ENCODE results near the gene GOLT1B.
"Not testable (repeated sequence)": the region's sequence is repeated elsewhere in the genome, so short reads cannot be mapped to it uniquely, and the experiment has no call there.

The GOLT1B gene, protein sequence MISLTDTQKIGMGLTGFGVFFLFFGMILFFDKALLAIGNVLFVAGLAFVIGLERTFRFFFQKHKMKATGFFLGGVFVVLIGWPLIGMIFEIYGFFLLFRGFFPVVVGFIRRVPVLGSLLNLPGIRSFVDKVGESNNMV

DNA sequence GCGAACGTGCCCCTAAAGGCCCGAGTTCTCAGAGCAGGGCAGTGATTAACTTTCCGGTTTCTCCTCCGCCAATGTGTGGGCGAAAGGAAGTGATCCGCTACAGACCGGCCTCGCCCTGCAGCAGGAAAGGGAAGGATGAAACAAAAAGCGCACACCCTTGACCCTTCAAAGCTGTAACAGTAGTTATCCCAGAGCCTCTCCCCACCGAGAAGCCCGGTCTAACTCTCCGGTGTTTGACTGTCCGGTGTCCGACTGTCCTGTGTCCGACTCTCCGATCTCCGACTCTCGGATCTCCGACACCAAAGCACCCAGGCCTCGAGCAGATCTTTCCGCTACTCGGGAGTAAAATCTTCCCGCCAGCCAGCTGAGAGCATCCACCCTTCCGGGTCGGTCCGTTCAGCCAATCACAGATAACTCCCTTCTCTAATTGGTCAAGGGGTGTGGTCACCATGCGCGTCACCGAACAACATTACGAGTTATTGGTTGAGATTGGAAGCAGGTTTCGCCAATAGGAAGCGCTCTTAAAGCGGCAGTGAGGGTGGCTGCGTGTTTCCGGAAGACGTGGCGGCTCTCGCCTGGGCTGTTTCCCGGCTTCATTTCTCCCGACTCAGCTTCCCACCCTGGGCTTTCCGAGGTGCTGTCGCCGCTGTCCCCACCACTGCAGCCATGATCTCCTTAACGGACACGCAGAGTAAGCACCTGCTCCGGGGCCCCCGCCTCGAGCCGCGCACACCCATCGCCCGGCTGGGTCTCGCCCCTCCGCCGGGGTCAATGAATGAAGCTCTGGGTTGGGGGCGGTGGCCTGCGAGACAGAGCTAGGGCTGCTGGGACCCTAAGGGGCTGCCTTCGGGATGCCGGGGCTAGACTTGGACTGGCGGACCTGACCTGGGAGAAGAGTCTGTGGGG lies at the start of gene GOLT1B, which contains the start of gene RECQL:
GOLT1B (plus strand) TSS at position 532 of the 906 bp plus-strand sequence; CDS start at position 667, 135 bp downstream.
RECQL (minus strand) TSS at position 378 of the 906 bp plus-strand sequence. CDS start 2,065 bp downstream, outside the sequence.
- peak; percentile 81 for DNase-seq

DNA sequence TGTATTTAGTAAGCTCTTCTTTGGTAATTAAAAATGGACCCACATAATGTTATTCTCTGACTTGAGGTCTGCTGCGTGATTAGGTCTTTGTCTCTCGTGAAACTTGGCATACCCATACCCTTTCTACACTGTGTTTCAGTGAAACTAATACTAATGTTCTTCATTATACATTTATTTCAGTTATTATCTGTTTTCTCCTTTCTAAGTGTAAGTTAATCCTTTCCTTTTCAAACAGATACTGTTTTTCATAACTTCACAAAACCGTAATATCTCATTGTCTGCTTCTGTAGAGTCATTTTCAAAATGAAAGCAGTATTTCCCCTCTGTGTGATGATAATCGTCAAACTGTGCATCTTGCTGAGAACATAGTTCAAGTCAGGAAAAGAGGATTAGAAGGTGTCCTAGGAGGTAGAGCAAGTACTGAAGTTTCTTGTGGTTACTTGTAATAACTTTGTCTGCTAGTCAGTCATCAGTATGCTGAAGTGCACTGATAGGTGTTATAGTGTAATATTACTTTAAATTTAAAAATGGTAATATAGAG lies 48.2 kb upstream of the GOLT1B start:
- no peak for DNase-seq

DNA sequence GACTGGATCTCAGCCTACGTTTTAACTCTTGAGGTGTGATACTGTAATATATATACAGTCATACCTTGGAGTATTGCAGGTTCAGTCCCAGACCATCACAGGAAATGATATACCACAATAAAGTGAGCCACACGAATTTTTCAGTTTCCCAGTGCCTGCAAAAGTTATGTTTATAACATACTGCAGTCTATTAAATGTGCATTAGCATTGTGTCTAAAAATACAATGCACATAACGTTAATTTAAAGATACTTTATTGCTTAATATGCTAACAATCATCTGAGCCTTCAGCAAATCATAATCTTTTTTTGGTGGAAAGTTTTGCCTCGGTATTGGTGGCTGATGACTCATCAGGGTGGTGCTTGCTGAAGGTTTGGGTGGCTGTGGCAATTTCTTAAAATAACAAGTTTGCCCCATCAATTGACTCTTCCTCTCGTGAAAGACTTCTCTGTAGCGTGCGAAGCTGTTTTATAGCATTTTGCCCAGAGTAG lies 45.3 kb upstream of the GOLT1B start:
- DNase-seq = no peak

DNA sequence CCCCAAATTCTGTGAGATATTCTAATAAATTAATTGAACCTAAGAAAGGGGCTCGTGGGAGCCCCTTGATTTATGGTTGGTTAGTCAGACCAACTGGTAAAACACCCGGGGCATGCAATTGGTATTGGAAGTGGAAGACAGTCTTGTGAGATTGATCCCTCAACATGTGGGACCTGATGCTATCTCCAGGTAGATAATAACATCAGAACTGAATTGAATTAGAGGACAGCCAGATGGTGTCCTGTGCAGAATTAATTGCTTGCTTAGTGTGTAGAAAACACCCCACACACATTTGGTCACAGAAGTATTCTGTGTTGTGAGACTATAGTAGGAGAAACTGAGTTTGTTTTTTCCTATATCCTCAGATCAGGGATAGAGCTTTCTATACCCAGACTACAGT lies 42.1 kb upstream of the GOLT1B start:
- DNase-seq = no peak

DNA sequence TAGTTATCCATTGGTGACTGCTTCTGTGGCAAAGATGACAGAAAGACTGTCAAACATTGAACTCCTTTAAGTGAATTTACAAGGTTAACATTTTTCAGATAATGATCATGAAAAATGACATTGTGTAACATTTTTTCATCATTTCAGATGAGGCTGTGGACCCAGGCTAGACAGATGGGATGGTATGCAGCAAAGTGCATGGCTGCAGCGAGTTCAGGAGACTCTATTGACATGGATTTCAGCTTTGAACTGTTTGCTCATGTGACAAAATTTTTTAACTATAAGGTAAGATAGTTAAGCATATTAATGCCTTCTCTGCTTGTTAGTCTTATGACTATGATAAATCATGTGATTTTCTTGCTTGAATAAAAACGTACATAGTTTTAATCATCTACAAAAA lies 34.3 kb upstream of the GOLT1B start:
- not testable (repeated sequence) for DNase-seq

DNA sequence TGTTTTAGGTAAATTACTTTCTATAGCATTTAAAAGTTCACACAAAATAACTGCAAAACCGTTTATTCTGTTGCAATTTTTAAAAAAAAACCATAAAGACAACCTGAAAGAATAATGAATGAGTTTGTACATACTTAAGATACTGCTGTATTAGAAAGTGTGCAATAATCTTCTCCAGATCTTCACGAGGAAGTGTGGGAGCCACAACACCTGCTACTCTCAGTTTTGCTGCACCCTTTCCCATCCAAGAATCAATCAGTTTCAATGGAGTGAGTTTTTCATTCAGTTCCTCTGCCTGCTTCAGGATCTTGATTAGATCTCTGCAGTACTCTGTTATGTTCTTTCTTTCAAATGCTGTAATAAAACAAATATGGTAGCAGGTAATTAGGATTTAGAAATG lies 30.3 kb upstream of the GOLT1B start:
- no peak for DNase-seq

DNA sequence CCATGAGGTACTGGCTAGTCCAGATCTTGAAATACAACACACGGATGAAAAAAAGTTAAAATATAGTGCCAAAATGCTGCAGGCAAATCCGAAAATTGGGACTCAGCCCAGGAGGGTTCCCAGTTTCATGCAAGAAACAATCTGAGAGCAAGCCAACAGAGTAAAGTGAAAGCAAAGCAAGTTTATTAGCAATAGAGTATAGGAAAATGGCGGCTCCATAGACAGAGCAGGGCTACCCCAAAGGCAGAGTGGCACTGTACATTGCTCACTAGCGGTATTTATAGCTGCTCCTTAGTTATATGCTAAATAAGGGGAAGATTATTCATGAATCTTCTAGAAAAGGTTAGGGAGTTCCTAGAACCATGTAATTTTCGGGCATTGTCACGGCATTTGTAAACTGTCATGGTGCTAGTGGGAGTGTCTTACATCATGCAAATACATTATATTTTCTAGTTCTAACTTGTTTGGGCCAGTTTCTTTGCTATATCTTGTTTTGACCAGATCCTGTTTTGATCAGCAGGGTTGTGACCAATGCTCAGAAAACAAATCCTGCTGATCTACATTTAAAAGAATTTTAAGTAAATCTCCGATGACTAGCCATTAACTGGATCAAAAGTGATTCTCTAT lies 29.3 kb upstream of the GOLT1B start:
- DNase-seq = no peak

DNA sequence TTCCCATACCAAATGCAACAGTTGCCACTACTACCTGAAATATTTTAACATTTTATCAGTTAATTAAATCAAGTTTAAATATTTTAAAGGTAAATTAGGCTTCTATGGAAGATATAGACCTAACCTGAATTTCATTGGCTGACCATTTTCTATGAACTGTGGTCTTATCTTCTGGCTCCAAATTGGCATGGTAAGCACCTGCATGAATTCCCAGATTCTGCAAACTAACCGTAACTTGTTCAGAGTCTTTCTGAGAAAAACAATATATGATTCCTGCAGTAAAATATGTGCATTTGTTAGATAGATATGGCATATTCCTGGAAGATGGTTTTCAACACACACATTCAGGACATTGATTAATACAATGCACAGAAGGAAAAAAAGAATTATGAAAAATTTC lies 26.0 kb upstream of the GOLT1B start:
- no peak for DNase-seq

DNA sequence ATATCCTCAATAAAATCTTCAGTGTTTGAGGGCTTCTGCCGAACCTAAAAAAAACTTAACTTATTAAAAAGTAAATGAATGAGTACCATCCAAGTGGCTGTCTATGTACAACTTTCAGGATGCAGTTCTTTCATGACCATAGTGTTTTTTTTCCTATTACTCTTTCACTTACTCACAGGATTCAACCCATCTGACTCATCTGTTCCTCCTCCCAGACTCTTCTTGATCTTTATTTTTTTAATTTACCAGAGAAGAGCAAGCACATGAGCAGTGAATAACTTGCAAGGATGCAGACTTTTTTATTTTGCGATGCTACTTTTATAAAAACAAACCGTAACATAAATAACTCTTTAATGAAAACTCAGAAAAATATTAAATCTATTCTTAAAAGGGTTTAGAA lies 24.6 kb upstream of the GOLT1B start:
- DNase-seq = no peak

DNA sequence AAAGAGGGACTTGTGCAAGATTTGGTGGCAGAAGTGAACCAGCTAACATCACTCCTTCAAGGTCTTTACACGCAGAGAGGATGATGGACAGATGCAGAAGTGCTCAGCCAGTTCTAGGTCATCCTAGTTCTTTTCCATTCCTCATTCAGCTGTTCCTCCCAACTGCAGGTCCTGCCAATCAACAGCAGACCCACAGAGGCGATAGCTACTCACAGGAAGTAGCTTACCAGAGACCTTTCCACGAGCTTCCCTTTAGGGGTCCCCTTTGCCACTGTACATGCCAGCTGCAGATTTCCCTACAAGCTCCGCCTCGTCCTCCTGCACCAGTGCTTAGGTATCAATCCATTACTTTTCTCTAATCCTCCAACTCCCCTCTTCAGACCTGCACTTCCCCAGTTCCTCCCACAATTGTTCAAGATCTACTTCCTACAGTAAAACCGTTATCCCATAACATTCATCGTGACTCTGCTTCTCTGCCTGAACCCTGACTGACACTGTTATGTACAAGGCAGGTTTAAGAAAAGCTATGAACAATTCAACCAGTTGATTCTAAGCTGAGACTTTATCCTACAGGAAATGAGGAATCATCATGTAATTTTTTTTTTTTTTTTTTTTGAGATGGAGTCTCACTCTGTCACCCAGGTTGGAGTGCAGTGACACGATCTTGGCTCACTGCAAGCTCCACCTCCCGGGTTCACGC lies 22.7 kb upstream of the GOLT1B start:
- peak; percentile 77 for DNase-seq

DNA sequence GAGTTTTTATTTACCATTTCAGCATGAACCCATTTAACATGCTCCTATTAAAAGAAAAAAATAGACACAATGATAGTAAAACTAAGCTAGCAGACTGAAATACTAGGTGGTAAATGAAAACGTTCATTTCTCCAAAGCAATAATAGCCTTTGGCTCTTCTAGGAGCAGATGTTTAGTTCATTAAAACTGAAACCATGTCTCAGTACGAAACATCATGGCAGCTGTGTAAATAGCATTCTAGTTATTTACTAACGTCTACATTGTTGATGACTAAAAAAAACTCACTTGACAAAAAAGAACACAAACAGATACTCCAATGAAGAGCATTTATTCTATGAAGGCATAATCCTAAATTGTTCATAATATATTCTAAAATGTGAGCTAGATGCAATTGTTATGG lies 18.1 kb upstream of the GOLT1B start:
- DNase-seq = no peak

DNA sequence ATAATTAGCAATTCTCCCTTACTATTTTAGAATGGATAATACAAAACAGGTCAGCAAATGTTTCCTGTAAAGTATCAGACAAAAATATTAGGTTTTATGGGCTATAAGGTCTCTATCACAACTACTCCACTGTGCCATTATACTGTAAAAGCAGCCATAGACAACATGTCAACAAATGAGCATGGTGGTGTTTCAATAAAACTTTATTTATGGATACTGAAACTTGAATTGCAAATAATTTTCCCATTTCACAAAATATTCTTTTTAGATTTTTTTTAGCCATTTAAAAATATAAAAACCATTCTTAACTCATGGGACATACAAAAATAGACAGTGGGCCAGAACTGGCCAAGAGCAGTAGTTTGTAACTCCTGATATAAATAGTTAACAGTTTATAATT lies 15.6 kb upstream of the GOLT1B start:
- DNase-seq = no peak

DNA sequence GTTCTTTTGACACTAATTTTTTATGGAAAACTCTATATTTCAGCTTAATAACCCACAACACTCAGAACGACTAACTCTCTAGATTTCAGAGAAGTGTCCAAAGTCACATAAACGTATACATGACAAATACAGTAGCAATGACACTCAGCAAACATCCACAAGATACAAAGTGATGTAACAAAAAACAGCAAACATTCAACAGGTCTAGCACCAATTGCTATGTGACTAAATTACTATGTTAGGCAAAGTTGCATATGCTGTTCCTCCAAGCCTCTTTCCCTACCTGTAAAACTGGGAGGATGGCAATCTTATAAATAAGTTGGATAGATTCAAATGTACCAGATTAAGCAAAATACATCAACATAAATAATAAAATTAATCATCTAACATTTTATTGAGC lies 1.8 kb upstream of the GOLT1B start:
- DNase-seq = no peak

DNA sequence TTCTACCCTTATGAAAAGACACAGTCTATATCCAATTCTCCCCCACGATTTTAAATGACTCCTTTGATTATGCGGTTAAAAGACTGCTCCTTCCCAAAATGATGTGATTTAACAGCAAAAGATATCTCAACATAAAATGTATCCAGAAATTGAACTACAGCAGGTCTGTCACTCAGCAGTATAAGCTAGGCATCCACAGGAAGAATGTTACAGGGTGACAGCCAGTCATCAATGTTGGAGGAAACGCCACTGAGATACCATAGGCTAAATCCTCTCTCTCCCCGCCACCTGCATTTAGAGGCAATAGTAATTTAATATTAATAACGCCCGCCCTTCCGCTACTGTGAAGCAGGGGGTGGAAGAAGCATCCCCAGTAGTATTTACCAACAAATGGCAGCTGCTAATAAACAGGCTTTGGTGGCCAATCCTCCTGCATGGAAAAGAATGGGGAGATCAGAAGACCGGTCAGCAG lies 767 bp upstream of the GOLT1B start:
- no peak for DNase-seq

DNA sequence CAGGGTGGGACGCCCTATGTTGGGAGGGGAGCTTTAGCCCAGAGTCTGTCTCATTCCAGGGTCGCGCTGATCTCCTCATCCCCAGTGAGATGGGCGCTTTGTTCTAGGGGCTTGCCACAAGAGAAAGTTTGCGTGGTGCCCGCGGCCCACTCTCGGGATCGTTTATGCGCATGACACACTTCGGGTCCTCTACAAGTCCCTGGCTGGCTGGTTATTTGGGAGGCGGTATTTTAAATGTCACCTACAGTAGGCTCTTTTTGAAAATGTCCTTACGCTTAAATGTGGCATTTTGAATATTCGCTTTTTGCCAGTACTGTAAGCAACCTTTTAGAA lies 541 bp downstream of the GOLT1B start:
- no peak for DNase-seq

DNA sequence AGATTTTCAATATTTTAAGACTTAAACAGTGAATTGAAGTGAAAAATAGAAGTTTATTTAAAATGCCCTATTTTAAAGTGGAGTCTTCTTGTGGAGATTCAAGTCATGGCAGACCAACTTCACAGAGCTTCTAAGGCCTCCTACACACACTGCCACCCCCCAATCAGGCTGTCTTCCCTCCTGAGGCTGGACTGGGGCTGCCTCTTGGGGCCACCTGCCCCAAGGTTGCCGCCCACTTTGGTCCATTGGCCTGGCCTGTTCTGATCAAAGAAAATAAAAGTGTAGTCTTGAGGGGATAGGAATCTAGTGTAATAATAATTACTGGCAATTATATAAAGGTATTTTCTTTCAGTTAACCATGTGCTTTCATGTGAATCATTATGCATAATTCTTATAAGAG lies 1.3 kb downstream of the GOLT1B start:
- DNase-seq = no peak

DNA sequence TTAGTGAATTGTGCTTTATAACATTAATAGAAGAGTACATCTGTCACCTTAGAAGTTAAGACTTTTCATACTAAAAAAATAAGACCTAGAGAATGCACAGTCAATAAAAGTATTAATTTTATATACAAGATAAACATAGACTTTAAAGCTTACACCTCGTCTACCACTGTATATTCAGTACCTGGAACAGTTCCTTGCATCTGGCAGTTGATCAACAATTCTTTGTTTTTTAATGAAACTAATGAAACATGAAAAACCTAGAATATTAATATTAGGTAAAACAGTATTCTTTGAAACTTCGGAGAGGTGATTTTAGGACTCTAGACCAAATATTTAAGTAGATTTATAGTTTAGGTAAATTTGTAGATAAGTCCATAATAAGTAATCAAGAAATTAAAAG lies 4.3 kb downstream of the GOLT1B start:
- no peak for DNase-seq

DNA sequence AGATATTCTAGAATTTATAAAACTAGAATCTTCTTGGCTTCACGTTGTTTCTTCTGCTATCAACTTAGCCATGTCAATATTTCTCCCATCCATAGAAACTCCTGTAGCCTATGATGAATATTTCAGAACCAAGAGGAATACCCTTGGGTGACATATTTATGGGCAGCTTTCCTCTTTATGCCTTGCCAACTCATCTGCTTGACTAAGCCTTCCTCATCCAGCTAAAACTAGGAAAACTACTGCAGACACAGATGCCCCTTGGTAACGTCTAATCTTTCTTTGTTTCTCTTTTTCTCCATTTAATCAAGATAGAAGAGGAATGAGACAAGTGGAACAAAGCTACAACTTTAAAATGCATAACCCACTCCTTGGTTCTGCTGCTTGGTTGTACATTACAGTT lies 6.3 kb downstream of the GOLT1B start:
- DNase-seq = no peak

DNA sequence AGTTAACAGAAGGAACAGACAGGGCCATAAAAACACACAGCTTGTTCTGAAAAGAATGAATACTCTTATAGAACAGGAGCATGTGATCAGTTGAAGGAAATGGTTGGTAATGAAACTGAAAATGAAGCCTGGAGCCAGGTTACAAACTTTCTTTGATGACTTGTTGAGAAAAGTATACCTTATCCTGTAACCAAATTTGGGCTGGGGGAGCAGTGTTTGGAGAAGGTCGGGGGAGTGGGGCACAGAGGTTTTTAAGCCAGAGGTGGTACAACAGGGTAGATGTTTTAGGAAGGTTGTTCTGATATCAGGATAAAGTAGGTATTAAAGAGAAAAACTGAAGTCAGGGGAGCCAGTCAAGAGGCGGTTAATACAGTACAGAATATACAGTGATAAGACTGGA lies 8.2 kb downstream of the GOLT1B start:
- no peak for DNase-seq

DNA sequence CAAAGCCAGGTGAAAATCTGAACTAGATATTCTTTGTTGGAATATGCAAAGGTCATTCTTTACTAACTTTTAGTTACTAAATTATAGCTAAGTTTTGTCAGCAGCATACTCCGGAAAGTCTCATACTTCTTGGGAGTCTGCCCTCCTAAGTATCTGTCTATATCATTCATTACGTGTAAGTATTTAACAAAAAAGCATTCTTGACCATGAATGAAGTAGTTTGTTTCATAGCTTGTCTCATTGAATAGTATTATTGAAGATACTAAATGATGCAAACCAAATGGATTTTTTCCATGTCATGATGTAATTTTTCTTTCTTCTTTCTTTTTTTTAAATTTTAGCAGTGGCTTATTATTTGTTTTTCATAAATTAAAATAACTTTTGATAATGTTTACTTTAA lies 14.7 kb downstream of the GOLT1B start:
- DNase-seq = no peak

DNA sequence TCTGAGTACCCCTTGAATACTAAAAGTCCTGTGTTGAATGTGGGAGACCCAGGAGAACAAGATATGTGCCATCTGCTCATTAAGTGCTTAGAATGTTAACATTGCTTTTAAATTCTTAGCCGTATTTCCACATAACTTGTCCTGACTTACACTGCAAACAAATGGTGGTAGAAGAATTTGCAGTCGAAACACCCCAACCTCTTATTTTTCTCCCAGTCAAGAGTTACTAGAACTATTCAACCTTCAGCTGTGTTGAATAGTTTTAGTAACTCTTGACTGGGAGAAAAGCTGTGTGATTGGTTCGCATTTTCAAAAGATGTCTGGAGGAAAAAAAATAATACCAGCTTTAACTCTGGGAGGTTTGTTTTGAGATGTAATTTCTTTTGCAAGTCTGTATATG lies 16.9 kb downstream of the GOLT1B start:
- DNase-seq = no peak

DNA sequence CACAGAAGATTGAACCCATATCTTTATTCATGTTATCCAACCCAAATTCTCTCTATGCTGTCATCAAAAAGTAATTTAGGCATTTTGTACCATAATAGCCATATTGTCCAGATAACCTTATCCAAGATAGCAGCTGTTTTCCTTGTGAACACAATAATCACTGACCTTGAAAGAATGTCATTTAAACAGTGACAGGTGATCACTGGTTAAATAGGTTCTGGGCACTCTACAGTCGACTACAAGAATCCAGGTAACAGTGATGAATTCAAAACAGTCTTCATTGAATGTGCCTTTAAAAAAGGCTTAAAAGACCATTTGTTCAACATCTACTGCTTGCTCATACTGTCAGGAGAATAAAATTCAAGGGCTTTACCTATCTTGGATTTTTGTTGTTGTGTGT lies 20.0 kb downstream of the GOLT1B start:
- no peak for DNase-seq

DNA sequence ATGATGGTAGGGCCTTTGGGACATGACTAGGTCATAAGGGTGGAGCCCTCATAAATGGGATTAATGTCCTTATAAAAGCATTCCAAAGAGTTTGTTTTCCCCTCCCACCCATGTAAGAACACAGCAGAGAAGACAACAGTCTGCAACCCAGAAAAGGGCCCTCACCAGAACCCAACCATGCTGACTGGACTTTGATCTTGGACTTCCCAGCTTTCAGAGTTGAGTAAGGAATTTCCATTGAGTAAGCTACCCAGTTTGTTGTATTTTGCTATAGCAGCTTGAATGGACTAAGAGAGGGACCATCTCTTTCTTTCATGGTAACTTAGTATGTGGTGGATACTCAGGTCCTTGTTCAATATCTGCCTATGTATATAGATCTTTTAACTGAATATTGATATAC lies 21.6 kb downstream of the GOLT1B start:
- DNase-seq = no peak

Measured in GDM1 (cell line).